NCI-H2107 treated with DMSO at 0.1 percent for 48 hours (cell line): Measurements from ENCODE around the gene MCMBP.
"Not testable (repeated sequence)": the region's sequence is repeated elsewhere in the genome, so short reads cannot be mapped to it uniquely, and the experiment has no call there.

Experiments used
- DNase-seq: peaks from one replicate; lab custom pipeline; 2025; ENCODE audit not compliant: unreplicated experiment; lab: John Stamatoyannopoulos, UW

Gene MCMBP

GRCh38 chr10:119883901-119884611 is 11.4 kb upstream of the MCMBP start:
- DNase-seq = not testable (repeated sequence)

DNA sequence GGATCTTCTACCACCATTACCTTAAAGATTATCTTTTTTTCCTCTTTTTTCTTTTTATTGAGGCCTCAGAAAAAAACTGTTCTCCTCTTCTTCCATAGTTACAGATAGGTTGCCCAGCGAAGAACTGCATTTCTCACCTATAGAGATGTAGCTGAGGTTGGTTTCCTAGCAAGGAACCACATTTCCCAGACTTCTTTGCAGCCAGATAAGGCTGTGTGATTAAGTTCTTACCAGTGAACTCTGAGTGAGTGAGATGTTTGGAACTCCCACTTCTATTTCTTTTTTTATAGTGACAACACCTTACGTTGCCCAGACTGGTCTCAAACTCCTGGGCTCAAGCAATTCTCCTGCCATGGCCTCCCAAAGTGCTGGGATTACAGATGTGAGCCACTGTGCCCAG is 5.9 kb upstream of the MCMBP start:
- DNase-seq = no peak

GRCh38 chr10:119872860-119873681 is 428 bp upstream of the MCMBP start:
- DNase-seq = peak; percentile 45

DNA sequence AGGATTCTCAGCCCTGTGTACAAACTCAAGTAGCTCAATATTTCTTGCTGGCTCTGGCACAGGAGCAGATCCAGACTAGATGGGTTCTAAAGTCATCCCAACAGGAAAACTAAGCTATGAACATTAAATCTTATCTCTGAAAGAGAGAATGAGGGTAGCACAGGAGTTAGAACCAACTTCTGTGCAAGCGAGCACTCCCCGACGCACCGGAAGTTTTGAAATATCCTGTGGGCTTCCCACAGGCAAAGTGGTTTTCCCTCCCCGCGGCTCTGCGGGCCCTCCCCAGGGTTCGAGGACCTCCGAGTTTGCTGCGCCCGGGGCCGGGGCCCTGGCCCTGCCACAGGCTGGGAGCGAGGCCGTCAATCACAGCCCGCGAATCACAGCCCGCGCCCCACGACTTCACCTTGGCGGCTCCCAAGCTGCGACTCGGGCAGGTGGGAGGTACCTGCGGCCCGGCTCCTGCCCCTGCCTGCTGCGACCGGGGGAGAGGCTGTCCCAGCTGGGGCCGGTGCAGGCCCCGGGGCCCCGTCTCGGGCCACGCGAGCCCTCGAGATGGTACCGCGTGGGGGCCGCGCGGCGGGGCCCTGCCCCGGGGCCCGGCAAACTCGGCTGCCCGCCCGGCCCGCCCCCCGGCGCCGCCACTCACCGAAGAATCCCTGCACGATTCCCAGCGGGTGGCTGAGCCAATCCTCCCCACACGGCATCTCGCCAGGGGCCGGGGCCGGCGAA is 598 bp downstream of the MCMBP start:
- DNase-seq = no peak

GRCh38 chr10:119869398-119869797 is 3.2 kb downstream of the MCMBP start:
- not testable (repeated sequence) for DNase-seq

DNA sequence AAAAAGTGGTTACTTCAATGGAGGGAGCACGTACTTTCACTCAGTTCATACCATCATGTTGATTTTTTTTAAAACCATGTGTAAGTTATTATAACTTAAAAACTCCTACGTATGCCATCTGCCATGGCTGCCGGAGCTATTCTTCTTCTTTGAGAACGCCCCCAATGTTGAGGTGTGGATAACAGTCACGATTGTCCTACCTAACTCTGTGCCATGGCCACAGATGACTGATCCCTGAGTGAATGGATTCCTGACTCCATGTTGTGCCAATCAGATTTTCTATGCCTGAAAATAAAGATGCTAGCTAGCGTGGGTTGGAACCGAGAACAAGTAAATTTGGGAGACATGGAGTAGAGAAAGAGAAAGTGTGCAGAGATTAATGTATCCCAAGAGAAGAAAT is 5.3 kb downstream of the MCMBP start:
- no peak for DNase-seq

GRCh38 chr10:119865699-119866240 is 6.9 kb downstream of the MCMBP start:
- DNase-seq = no peak

DNA sequence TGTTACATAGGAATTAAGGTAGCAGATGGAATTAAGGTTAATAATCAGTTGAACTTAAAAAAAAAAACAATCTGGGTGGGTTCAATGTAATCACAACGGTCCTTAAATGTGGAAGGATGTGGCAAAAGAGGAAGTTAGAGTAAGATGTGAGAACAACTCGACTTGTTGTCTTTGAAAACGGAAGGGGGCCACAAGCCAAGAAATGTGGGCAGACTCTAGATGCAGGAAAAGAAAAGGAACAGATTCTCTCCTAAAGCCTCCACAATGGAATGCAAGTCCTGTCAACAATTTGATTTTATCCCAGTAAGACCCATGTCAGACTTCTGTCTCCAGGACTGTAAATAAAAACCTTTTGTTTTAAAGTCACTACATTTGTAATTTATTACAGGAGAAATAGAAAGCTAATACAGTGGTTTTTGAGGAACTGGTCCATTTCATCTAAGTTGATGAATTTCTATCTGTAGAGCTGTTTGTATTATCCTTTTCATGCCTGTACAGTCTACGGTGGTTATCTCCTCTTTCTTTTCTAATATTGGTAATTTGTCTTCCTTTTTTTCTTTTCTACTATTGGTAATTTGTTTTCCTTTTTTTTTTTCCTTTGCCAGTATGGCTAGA is 8.6 kb downstream of the MCMBP start:
- no peak for DNase-seq

DNA sequence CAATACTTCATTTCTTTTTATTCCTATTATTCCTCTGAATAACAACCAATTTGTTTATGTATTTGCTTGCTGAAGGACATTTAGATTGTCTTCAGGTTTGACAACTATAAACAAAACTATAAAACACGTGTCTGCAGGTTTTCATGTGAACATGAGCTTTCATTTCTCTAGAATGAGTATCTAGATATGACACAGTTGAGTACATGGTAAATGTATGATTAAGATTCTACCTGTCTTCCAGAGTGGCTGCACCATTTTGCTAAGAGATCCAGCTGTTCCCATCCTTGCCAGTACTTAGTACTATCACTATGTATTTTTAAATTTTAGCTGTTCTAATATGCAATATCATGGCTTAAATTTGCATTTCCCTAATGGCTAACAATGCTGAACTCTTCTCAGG is 10.1 kb downstream of the MCMBP start:
- DNase-seq = no peak

GRCh38 chr10:119860866-119861607 is 11.6 kb downstream of the MCMBP start:
- no peak for DNase-seq

DNA sequence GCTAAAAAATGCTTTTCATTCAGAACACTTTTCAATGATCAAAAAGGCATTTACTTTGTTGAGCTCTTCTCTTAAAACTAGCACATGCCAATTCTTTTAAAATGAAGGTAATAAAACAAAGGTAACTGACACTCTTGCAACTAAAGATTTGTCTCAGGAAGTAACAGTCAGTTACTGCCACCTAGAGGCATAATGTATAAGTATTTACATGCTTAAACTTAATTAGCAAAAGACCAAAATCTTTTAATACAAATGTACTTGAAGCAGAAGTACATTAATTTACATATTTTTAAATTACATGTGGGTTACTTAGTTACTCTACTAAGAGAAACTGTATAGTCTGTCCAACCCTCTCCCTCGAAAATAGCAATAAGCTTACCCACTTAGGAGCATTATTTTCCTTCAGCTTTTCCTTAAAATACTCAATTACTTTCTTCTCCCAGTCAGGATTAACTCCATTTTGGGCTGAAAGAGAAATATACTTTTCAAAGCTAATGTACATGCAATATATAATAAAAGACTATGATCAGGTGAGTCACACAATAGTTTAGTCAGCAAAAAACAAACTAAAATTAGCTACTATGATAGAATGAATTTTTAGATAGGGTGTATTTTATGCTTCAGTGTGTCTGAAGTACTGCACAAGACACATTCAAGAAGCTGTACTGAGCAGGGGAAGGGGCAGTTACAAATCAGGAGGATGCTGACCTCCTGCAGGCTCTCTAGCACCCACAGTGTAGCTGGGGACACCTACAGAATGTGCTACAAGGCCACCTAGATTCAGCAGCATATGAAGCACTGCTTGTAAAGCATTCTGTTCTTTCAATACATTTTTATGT is 13.0 kb downstream of the MCMBP start:
- peak; percentile 3 for DNase-seq

GRCh38 chr10:119858063-119858462 is 14.6 kb downstream of the MCMBP start:
- DNase-seq = no peak

GRCh38 chr10:119853574-119853973 is 19.1 kb downstream of the MCMBP start:
- DNase-seq = no peak

- DNase-seq = no peak
Measured at GRCh38 chr10:119852822-119853221, 19.8 kb downstream of the MCMBP start.

GRCh38 chr10:119852277-119852676 is 20.4 kb downstream of the MCMBP start:
- DNase-seq = no peak

- no peak for DNase-seq
Measured at GRCh38 chr10:119849944-119850343, 22.7 kb downstream of the MCMBP start.

DNA sequence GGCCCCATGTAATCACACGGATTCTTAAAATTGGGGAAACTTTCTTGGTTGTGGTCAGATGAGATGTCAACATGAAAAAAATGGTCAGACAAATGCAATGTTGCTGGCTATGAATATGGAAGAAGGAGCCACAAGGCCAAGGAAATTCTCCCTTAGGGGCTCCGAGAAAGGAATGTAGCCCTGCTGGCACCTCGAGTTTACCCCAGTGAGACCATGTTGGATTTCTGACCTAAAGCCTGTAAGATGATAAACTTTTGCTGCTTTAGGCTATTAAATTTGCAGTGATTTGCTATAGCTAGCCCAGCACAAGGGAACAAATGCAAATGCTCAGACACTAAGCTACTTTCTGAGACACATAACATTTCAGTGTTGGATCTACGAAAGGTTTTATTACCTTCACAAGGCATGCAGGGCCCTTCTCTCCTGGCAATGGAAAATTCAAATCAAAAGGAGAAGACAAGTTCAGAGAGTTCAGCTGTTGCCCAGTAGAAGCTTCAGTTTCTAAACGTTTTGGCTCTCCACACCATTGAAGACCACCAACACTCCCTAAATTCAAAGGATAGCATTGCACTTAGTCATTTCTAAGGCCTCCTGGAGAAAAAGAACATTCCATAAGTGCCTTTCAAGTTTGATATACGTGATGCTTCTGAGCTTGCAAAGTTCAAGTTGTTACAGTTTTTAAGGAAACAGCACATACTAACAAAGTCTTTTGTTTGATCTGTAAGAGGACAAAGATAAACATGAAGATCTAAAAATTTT is 23.4 kb downstream of the MCMBP start:
- DNase-seq = no peak

DNA sequence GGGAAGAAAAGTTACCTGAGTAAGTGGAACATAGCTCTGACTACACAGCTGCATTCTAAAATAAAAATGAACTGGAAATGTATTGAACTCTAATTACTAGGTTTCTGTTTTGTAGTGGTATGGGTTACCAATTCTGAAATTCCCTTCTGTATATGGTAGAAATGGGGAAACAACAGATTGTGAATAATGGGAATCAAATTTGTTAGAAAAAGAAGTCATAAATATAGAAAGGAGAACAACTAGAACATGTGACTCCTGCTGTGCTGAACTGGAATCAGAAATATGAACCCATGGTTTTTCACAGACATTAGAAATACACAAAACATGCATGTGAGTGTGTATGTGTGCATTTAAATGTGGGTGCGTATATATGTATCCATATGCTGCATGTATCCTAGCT is 27.0 kb downstream of the MCMBP start:
- DNase-seq = no peak

- no peak for DNase-seq
Measured at GRCh38 chr10:119834188-119834587, 38.5 kb downstream of the MCMBP start.
